Mesothelial cell of epicardium (in vitro differentiated cells): ENCODE results near the gene PCDHB9. TPM values are rescaled to one million over a fixed set of nuclear protein-coding genes. Genes with fewer than 3 reads are reported as not detected.
"Not testable (repeated sequence)": the region's sequence is repeated elsewhere in the genome, so short reads cannot be mapped to it uniquely, and the experiment has no call there.

Experiments used
- DNase-seq, 2 experiments: peaks; one replicate each; pipeline ENCODE4 v3.0.0; 2021; ENCODE audit warnings: low spot score in 2 of 2; ENCODE audit not compliant: unreplicated experiment in 2 of 2
- H3K27ac Mint-ChIP-seq: 2 replicates; pipeline ENCODE4 v1.8.0; 2021; ENCODE audit warnings: mixed read lengths
- H3K27me3 Mint-ChIP-seq: 2 replicates; pipeline ENCODE4 v1.8.0; 2021; ENCODE audit warnings: low read depth, mixed read lengths
- H3K36me3 Mint-ChIP-seq: 2 replicates; pipeline ENCODE4 v1.8.0; 2021; ENCODE audit warnings: mixed read lengths
- H3K4me1 Mint-ChIP-seq: 2 replicates; pipeline ENCODE4 v1.8.0; 2021; ENCODE audit warnings: mixed read lengths
- H3K4me3 Mint-ChIP-seq: 2 replicates; pipeline ENCODE4 v1.8.0; 2021; ENCODE audit warnings: mild to moderate bottlenecking, moderate library complexity, mixed read lengths
- H3K9me3 Mint-ChIP-seq: 2 replicates; pipeline ENCODE4 v1.8.0; 2021; ENCODE audit warnings: mixed read lengths
- total RNA-seq: library from RNA; stranded (reverse); gene quantifications from 3 replicates; pipeline ENCODE4 v1.2.1, GENCODE V29; 2021
- TF ChIP-seq, protein P1 (sequence below): fragments of 200-600 bp; sonication (generic); IDR thresholded peaks from one replicate; pipeline ENCODE4 v1.5.0; 2021; ENCODE audit warnings: antibody characterized with exemption; ENCODE audit not compliant: unreplicated experiment

Gene PCDHB9
- total RNA-seq, 1 donor from 2014 or later: 14.5 TPM

DNA sequence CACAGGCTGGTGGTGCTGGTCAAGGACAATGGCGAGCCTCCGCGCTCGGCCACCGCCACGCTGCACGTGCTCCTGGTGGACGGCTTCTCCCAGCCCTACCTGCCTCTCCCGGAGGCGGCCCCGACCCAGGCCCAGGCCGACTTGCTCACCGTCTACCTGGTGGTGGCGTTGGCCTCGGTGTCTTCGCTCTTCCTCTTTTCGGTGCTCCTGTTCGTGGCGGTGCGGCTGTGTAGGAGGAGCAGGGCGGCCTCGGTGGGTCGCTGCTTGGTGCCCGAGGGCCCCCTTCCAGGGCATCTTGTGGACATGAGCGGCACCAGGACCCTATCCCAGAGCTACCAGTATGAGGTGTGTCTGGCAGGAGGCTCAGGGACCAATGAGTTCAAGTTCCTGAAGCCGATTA lies 29.1 kb downstream of the PCDHB9 start:
- H3K27ac Mint-ChIP-seq, H3K4me1 Mint-ChIP-seq, H3K27me3 Mint-ChIP-seq, H3K4me3 Mint-ChIP-seq, DNase-seq: not testable (repeated sequence)
- Mint-ChIP-seq H3K36me3 (peaks cover 65% of the 10 kb centered on the region), H3K9me3 (peaks cover 69% of the 10 kb centered on the region)

- DNase-seq: no peak
- Mint-ChIP-seq H3K4me3 (peak within 1 kb of the TSS; percentile 53), H3K27me3 (no peaks in the 10 kb centered on the region), H3K36me3 (peaks cover 60% of the 10 kb centered on the region), H3K9me3 (peaks cover 69% of the 10 kb centered on the region), H3K4me1 (no peaks in the 10 kb centered on the region), H3K27ac (no peak within 1 kb of the TSS)
- TF ChIP-seq, protein P1, sequence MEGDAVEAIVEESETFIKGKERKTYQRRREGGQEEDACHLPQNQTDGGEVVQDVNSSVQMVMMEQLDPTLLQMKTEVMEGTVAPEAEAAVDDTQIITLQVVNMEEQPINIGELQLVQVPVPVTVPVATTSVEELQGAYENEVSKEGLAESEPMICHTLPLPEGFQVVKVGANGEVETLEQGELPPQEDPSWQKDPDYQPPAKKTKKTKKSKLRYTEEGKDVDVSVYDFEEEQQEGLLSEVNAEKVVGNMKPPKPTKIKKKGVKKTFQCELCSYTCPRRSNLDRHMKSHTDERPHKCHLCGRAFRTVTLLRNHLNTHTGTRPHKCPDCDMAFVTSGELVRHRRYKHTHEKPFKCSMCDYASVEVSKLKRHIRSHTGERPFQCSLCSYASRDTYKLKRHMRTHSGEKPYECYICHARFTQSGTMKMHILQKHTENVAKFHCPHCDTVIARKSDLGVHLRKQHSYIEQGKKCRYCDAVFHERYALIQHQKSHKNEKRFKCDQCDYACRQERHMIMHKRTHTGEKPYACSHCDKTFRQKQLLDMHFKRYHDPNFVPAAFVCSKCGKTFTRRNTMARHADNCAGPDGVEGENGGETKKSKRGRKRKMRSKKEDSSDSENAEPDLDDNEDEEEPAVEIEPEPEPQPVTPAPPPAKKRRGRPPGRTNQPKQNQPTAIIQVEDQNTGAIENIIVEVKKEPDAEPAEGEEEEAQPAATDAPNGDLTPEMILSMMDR: no peak
Observed at GRCh38 chr5:141223112-141223783, 36.3 kb downstream of the PCDHB9 start, which contains the start of gene PCDHB14. Gene PCDHB14 (plus strand): TSS chr5:141223343. CDS start chr5:141223506, 163 bp downstream.

GRCh38 chr5:141224844-141225243 lies 37.9 kb downstream of the PCDHB9 start:
- peaks cover 47% of the 10 kb centered on the region for H3K36me3 Mint-ChIP-seq
- not testable (repeated sequence) for H3K27ac Mint-ChIP-seq, H3K4me1 Mint-ChIP-seq, DNase-seq, H3K27me3 Mint-ChIP-seq, H3K4me3 Mint-ChIP-seq
- peaks cover 62% of the 10 kb centered on the region for H3K9me3 Mint-ChIP-seq

DNA sequence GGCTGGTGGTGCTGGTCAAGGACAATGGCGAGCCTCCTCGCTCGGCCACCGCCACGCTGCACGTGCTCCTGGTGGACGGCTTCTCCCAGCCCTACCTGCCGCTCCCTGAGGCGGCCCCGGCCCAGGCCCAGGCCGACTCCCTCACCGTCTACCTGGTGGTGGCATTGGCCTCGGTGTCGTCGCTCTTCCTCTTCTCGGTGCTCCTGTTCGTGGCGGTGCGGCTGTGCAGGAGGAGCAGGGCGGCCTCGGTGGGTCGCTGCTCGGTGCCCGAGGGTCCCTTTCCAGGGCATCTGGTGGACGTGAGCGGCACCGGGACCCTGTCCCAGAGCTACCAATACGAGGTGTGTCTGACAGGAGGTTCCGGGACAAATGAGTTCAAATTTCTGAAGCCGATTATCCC lies 38.5 kb downstream of the PCDHB9 start:
- not testable (repeated sequence) for H3K4me1 Mint-ChIP-seq, H3K4me3 Mint-ChIP-seq, H3K27me3 Mint-ChIP-seq, DNase-seq, H3K27ac Mint-ChIP-seq
- peaks cover 60% of the 10 kb centered on the region for H3K9me3 Mint-ChIP-seq
- H3K36me3 Mint-ChIP-seq: peaks cover 41% of the 10 kb centered on the region

DNA sequence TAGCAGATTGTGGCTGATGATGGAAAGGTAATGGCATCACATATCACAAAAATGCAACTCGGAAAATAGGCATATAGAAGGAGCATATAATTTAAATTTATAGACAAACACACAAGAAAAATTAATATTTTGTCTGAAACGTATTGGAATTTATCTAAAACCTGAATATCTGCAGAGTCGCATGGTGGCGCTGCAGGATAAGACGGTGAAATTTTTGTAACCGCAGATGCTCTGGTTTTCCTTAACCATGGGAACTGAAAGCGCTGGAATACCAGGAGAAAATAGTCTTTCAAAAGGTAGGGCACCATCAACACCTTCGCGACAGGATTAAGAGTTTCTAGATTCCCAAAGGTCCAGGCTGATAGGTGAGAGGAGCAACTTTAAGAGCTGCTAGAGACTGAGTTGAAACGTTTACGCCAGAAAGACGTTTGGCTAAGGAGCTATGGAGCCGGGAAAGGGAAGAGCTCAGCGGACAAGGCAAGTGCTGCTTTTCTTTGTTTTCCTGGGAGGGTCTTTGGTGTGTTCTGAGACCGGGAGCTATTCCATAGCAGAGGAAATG lies 47.2 kb downstream of the PCDHB9 start:
- H3K36me3 Mint-ChIP-seq: peaks cover 38% of the 10 kb centered on the region
- no peak for DNase-seq
- no peak overlapping the region for H3K27ac Mint-ChIP-seq
- peaks cover 59% of the 10 kb centered on the region for H3K9me3 Mint-ChIP-seq
- no peaks in the 10 kb centered on the region for H3K4me1 Mint-ChIP-seq
- H3K4me3 Mint-ChIP-seq: no peak overlapping the region
- no peaks in the 10 kb centered on the region for H3K27me3 Mint-ChIP-seq
- TF ChIP-seq, protein P1: no peak

- not testable (repeated sequence) for H3K4me1 Mint-ChIP-seq, DNase-seq, H3K27ac Mint-ChIP-seq, H3K27me3 Mint-ChIP-seq, H3K4me3 Mint-ChIP-seq
- Mint-ChIP-seq H3K9me3 (peaks cover 70% of the 10 kb centered on the region), H3K36me3 (peaks cover 55% of the 10 kb centered on the region)
Observed at GRCh38 chr5:141235922-141236321, 49.0 kb downstream of the PCDHB9 start.

- no peak for DNase-seq
- H3K4me1 Mint-ChIP-seq: no peaks in the 10 kb centered on the region
- H3K27ac Mint-ChIP-seq: no peak overlapping the region
- TF ChIP-seq, protein P1: no peak
- H3K4me3 Mint-ChIP-seq: no peak overlapping the region
- H3K9me3 Mint-ChIP-seq: peaks cover 65% of the 10 kb centered on the region
- H3K27me3 Mint-ChIP-seq: no peaks in the 10 kb centered on the region
- peaks cover 54% of the 10 kb centered on the region for H3K36me3 Mint-ChIP-seq
Observed at GRCh38 chr5:141236516-141237313, 49.8 kb downstream of the PCDHB9 start.

Other genes starting within 250 kb of the PCDHB9 start
- gene PCDHAC2, start 220.7 kb upstream of the PCDHB9 start, total RNA-seq: 12.1 to 12.7 TPM (median 12.4 TPM) in 3 replicates
- gene PCDHB1, start 135.8 kb upstream of the PCDHB9 start, total RNA-seq: 0.16 to 0.18 TPM (median 0.16 TPM) in 3 replicates
- 116 to 127 TPM (median 118 TPM) in 3 replicates for gene PCDHB2, start 92.5 kb upstream of the PCDHB9 start, total RNA-seq
- 19.2 to 21.6 TPM (median 19.8 TPM) in 3 replicates for gene PCDHB3, start 86.7 kb upstream of the PCDHB9 start, total RNA-seq
- 7.9 to 8.6 TPM (median 8.0 TPM) in 3 replicates for gene PCDHB4, start 65.3 kb upstream of the PCDHB9 start, total RNA-seq
- gene PCDHB5, start 52.0 kb upstream of the PCDHB9 start, total RNA-seq: 5.2 to 6.8 TPM (median 6.0 TPM) in 3 replicates
- 1.8 to 2.1 TPM (median 2.1 TPM) in 3 replicates for gene PCDHB6, start 37.1 kb upstream of the PCDHB9 start, total RNA-seq
- gene PCDHB7, start 14.5 kb upstream of the PCDHB9 start, total RNA-seq: 1.4 to 1.8 TPM (median 1.6 TPM) in 3 replicates
- gene PCDHB8, start 9.4 kb upstream of the PCDHB9 start, total RNA-seq: 2.3 to 2.4 TPM (median 2.4 TPM) in 3 replicates
- gene PCDHB16, start 4.8 kb upstream of the PCDHB9 start, total RNA-seq: 23.5 to 24.6 TPM (median 24.4 TPM) in 3 replicates
- gene PCDHB10, start 5.2 kb downstream of the PCDHB9 start, total RNA-seq: 10.8 to 11.9 TPM (median 11.7 TPM) in 3 replicates
- gene PCDHB11, start 12.5 kb downstream of the PCDHB9 start, total RNA-seq: 6.1 to 6.6 TPM (median 6.4 TPM) in 3 replicates
- 5.8 to 6.4 TPM (median 6.1 TPM) in 3 replicates for gene PCDHB12, start 21.6 kb downstream of the PCDHB9 start, total RNA-seq
- 7.8 to 8.0 TPM (median 8.0 TPM) in 3 replicates for gene PCDHB13, start 26.8 kb downstream of the PCDHB9 start, total RNA-seq
- 7.1 to 8.6 TPM (median 7.7 TPM) in 3 replicates for gene PCDHB14, start 36.2 kb downstream of the PCDHB9 start, total RNA-seq
- gene PCDHB15, start 58.2 kb downstream of the PCDHB9 start, total RNA-seq: 2.2 to 2.4 TPM (median 2.3 TPM) in 3 replicates
- 1.3 to 1.6 TPM (median 1.6 TPM) in 3 replicates for gene SLC25A2, start 116.9 kb downstream of the PCDHB9 start, total RNA-seq
- gene TAF7, start 133.6 kb downstream of the PCDHB9 start, total RNA-seq: 97.2 to 103 TPM (median 99.6 TPM) in 3 replicates
- 0.22 to 0.47 TPM (median 0.34 TPM) in 3 replicates for gene PCDHGA1, start 143.4 kb downstream of the PCDHB9 start, total RNA-seq
- gene PCDHGA2, start 151.6 kb downstream of the PCDHB9 start, total RNA-seq: 0.11 to 0.33 TPM (median 0.32 TPM) in 3 replicates
- 0.07 to 0.16 TPM (median 0.13 TPM) in 3 replicates for gene PCDHGA3, start 156.7 kb downstream of the PCDHB9 start, total RNA-seq
- gene PCDHGB1, start 162.9 kb downstream of the PCDHB9 start, total RNA-seq: 1.7 to 2.0 TPM (median 2.0 TPM) in 3 replicates
- gene PCDHGA4, start 167.9 kb downstream of the PCDHB9 start, total RNA-seq: 0.86 to 1.2 TPM (median 1.1 TPM) in 3 replicates
- 0.86 to 1.3 TPM (median 1.2 TPM) in 3 replicates for gene PCDHGB2, start 172.8 kb downstream of the PCDHB9 start, total RNA-seq
- 0.51 to 0.66 TPM (median 0.52 TPM) in 3 replicates for gene PCDHGA5, start 177.0 kb downstream of the PCDHB9 start, total RNA-seq
- gene PCDHGB3, start 183.1 kb downstream of the PCDHB9 start, total RNA-seq: 0.59 to 0.74 TPM (median 0.64 TPM) in 3 replicates
- 0.25 to 0.60 TPM (median 0.57 TPM) in 3 replicates for gene PCDHGA6, start 186.7 kb downstream of the PCDHB9 start, total RNA-seq
- 0.33 to 0.43 TPM (median 0.38 TPM) in 3 replicates for gene PCDHGA7, start 195.6 kb downstream of the PCDHB9 start, total RNA-seq
- gene PCDHGB4, start 200.5 kb downstream of the PCDHB9 start, total RNA-seq: 31.0 to 35.5 TPM (median 33.0 TPM) in 3 replicates
- 2.6 to 2.9 TPM (median 2.7 TPM) in 3 replicates for gene PCDHGA8, start 205.5 kb downstream of the PCDHB9 start, total RNA-seq
- 3.3 to 4.5 TPM (median 3.9 TPM) in 3 replicates for gene PCDHGB5, start 210.8 kb downstream of the PCDHB9 start, total RNA-seq
- 2.1 to 2.3 TPM (median 2.3 TPM) in 3 replicates for gene PCDHGA9, start 215.6 kb downstream of the PCDHB9 start, total RNA-seq
- 74.0 to 76.3 TPM (median 75.7 TPM) in 3 replicates for gene PCDHGB6, start 220.9 kb downstream of the PCDHB9 start, total RNA-seq
- gene PCDHGA10, start 225.8 kb downstream of the PCDHB9 start, total RNA-seq: 30.7 to 33.4 TPM (median 32.1 TPM) in 3 replicates
- gene PCDHGB7, start 230.5 kb downstream of the PCDHB9 start, total RNA-seq: 14.1 to 16.4 TPM (median 14.9 TPM) in 3 replicates
- 5.7 to 6.0 TPM (median 6.0 TPM) in 3 replicates for gene PCDHGA11, start 233.9 kb downstream of the PCDHB9 start, total RNA-seq
- gene PCDHGA12, start 243.3 kb downstream of the PCDHB9 start, total RNA-seq: 4.1 to 5.2 TPM (median 4.5 TPM) in 3 replicates